ENCODE results near the gene CDH13.

GRCh38 chr16:82713778-82714177 is 87.0 kb downstream of the CDH13 start:
- TF ChIP-seq EZH2phosphoT487 (IDR thresholded peaks at IDR 0.05; ENCODE audit: low read depth, severe bottlenecking, unreplicated experiment): no peak
- no peak for TF ChIP-seq EZH2 (IDR thresholded peaks at IDR 0.05; ENCODE audit: borderline replicate concordance)
- no peak for TF ChIP-seq CTCF (IDR thresholded peaks at IDR 0.05; ENCODE audit: poor library complexity)

All from hepatocyte (in vitro differentiated cells).